ENCODE data around the gene GPR39. TPM values are rescaled to one million over a fixed set of nuclear protein-coding genes. Genes with fewer than 3 reads are reported as not detected.

Gene GPR39
- total RNA-seq, 1 experiment from 2014 or later = 20.9 TPM

DNA sequence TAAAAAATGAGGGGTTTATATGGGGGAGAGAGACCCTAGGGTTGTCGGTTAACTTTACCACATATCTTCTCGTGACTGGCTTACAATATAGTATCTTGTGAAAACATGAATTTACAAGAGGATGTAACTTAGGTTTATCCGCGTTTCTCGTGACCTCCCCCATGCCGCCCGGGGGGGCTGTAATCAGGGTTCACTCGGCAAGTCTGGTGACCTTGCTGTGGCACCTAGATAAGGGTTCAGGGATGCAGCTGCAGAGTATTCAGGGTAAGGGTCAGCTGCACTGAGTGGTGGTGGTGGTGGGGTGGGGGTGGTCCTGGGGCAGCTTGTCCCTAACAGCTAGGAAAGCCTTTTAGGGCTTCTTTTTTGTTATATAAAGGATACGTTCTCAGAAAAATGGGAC lies 141.1 kb downstream of the GPR39 start:
- no peaks in the 10 kb centered on the region for H3K27me3 ChIP-seq (ENCODE audit: insufficient read depth, low read depth)
- POLR2A ChIA-PET (ENCODE audit: unreplicated experiment) = no interaction called here
- H3K4me1 ChIP-seq (replicated peaks; ENCODE audit: insufficient read depth) = no peaks in the 10 kb centered on the region
- no TSS peak for BruUV-seq (replicated peaks)
- H3K9me2 ChIP-seq (ENCODE audit: insufficient read depth) = no peaks in the 10 kb centered on the region
- no peak overlapping the region for H3K27ac ChIP-seq
- H3K4me3 ChIP-seq = no peak overlapping the region
- H3F3A ChIP-seq (ENCODE audit: insufficient read depth, low read depth) = no peaks in the 10 kb centered on the region
- no peaks in the 10 kb centered on the region for H4K20me1 ChIP-seq (ENCODE audit: insufficient read depth)
- intact Hi-C loops (cut with micrococcal nuclease; ENCODE audit: unreplicated experiment) = no loop called here
- H3K9me3 ChIP-seq (ENCODE audit: insufficient read depth, low read depth) = no peaks in the 10 kb centered on the region
- no peak overlapping the region for H3K4me2 ChIP-seq
- CTCF ChIA-PET = no interaction called here
- no peak overlapping the region for H2AFZ ChIP-seq
- peaks cover 9% of the 10 kb centered on the region for H3K79me2 ChIP-seq (ENCODE audit: low read depth)
- TF ChIP-seq EZH2 (IDR thresholded peaks at IDR 0.05; ENCODE audit: low read depth) (no peak), CTCF (conservative IDR thresholded peaks at IDR 0.05) (no peak)
- DNase-seq = no peak
- H3K36me3 ChIP-seq (ENCODE audit: low read depth) = no peaks in the 10 kb centered on the region

DNA sequence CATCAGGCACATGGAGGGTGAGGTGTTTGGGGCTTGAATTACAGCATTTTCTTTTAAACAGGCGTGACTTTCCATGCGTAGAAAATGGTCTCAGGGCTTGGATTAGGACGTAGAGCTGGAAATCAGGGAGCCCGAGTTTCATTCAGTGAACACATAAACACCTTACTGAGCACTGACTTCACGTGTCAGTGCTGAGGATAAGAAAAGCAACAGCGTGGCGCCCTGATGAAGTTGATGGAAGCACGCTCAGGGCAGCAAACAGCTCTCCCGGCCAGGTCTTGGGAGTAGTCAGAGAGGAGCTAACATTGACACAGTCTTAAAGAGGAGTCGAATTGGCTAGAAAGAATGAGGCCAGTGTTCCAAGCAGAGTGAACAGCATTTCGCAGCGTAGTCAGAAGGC lies 142.7 kb downstream of the GPR39 start:
- H4K20me1 ChIP-seq (ENCODE audit: insufficient read depth) = no peaks in the 10 kb centered on the region
- H2AFZ ChIP-seq = no peak overlapping the region
- no peak overlapping the region for H3K4me3 ChIP-seq
- H3K4me2 ChIP-seq = no peak overlapping the region
- no peaks in the 10 kb centered on the region for H3F3A ChIP-seq (ENCODE audit: insufficient read depth, low read depth)
- no peaks in the 10 kb centered on the region for H3K4me1 ChIP-seq (replicated peaks; ENCODE audit: insufficient read depth)
- ChIA-PET POLR2A (ENCODE audit: unreplicated experiment) (no interaction called here), CTCF (no interaction called here)
- no peak for DNase-seq
- no peaks in the 10 kb centered on the region for H3K9me3 ChIP-seq (ENCODE audit: insufficient read depth, low read depth)
- H3K9me2 ChIP-seq (ENCODE audit: insufficient read depth) = no peaks in the 10 kb centered on the region
- peaks cover 9% of the 10 kb centered on the region for H3K79me2 ChIP-seq (ENCODE audit: low read depth)
- BruUV-seq (replicated peaks) = no TSS peak
- H3K27ac ChIP-seq = no peak overlapping the region
- H3K36me3 ChIP-seq (ENCODE audit: low read depth) = no peaks in the 10 kb centered on the region
- TF ChIP-seq EZH2 (IDR thresholded peaks at IDR 0.05; ENCODE audit: low read depth) (no peak), CTCF (conservative IDR thresholded peaks at IDR 0.05) (no peak)
- intact Hi-C loops (cut with micrococcal nuclease; ENCODE audit: unreplicated experiment) = no loop called here
- no peaks in the 10 kb centered on the region for H3K27me3 ChIP-seq (ENCODE audit: insufficient read depth, low read depth)

DNA sequence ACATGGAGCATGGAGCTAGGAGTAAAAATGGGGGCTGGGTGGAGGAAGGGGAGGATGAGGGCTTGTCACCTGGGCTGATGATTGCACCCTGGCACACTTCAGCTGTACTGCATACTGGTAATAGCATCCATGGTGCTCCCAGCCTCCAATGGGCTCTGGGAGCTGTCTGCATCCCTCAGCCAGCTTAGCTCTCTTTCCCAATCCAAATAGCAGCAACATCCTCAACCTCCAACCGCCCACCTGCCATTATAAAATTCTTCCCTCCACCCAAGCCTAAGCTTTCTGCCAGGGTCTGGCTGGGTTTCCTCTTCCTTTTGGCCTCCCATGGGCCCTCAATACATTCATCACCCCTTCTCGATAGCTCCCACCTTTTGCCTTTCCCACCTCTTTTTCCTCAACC lies 143.3 kb downstream of the GPR39 start:
- DNase-seq = no peak
- Histone ChIP-seq H2AFZ (no peak overlapping the region), H3K79me2 (ENCODE audit: low read depth) (peaks cover 10% of the 10 kb centered on the region), H3K9me2 (ENCODE audit: insufficient read depth) (no peaks in the 10 kb centered on the region), H3K4me2 (no peak overlapping the region), H3F3A (ENCODE audit: insufficient read depth, low read depth) (no peaks in the 10 kb centered on the region), H3K4me1 (replicated peaks; ENCODE audit: insufficient read depth) (no peaks in the 10 kb centered on the region), H3K9me3 (ENCODE audit: insufficient read depth, low read depth) (no peaks in the 10 kb centered on the region), H3K4me3 (no peak overlapping the region), H3K36me3 (ENCODE audit: low read depth) (no peaks in the 10 kb centered on the region), H3K27ac (no peak overlapping the region), H3K27me3 (ENCODE audit: insufficient read depth, low read depth) (no peaks in the 10 kb centered on the region), H4K20me1 (ENCODE audit: insufficient read depth) (no peaks in the 10 kb centered on the region)
- POLR2A ChIA-PET (ENCODE audit: unreplicated experiment) = no interaction called here
- intact Hi-C loops (cut with micrococcal nuclease; ENCODE audit: unreplicated experiment) = no loop called here
- no peak for TF ChIP-seq CTCF (conservative IDR thresholded peaks at IDR 0.05)
- TF ChIP-seq EZH2 (IDR thresholded peaks at IDR 0.05; ENCODE audit: low read depth) = no peak
- BruUV-seq (replicated peaks) = no TSS peak
- CTCF ChIA-PET = no interaction called here
